ENCODE results near the gene SENP7. TPM values are rescaled to one million over a fixed set of nuclear protein-coding genes. Genes with fewer than 3 reads are reported as not detected.

SENP7 gene
- total RNA-seq, 4 donors from 2014 or later = 13.2 to 18.3 (median 15.8) TPM

DNA sequence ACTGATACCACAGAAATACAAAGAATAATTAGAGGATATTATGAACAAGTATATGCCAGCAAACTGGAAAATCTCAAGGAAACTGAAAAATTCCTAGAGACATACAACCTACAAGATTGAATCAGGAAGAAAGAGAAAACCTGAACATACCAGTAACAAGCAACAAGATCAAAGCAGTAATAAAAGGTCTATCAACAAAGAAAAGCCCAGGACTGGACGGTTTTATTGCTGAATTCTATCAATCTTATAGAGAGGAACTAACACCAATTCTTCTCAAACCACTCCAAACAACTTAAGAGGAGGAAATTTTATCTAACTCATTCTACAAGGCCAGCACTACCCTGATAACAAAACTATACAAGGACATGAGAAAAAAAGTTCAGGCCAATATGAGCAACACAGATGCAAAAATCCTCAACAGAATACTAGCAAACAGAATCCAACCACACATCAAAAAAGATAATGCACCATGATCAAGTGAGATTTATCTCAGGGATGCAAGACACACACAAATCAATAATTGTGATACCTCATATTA lies 121.5 kb downstream of the SENP7 start:
- H3K4me3 ChIP-seq (ENCODE audit: low read depth, poor library complexity, severe bottlenecking) = no peak overlapping the region
- WGBS, 2 donors = 69 to 82% methylated on average over 1 of the region's 1 CpG
- TF ChIP-seq, protein P1, sequence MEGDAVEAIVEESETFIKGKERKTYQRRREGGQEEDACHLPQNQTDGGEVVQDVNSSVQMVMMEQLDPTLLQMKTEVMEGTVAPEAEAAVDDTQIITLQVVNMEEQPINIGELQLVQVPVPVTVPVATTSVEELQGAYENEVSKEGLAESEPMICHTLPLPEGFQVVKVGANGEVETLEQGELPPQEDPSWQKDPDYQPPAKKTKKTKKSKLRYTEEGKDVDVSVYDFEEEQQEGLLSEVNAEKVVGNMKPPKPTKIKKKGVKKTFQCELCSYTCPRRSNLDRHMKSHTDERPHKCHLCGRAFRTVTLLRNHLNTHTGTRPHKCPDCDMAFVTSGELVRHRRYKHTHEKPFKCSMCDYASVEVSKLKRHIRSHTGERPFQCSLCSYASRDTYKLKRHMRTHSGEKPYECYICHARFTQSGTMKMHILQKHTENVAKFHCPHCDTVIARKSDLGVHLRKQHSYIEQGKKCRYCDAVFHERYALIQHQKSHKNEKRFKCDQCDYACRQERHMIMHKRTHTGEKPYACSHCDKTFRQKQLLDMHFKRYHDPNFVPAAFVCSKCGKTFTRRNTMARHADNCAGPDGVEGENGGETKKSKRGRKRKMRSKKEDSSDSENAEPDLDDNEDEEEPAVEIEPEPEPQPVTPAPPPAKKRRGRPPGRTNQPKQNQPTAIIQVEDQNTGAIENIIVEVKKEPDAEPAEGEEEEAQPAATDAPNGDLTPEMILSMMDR (IDR thresholded peaks at IDR 0.05) = no peak
- no peak for TF ChIP-seq POLR2A (IDR thresholded peaks at IDR 0.05)
- no peak for DNase-seq (ENCODE audit: low spot score in 2 of 2)
- intact Hi-C loops (cut with DNase I; ENCODE audit: low total_unique reads) = no loop called here

DNA sequence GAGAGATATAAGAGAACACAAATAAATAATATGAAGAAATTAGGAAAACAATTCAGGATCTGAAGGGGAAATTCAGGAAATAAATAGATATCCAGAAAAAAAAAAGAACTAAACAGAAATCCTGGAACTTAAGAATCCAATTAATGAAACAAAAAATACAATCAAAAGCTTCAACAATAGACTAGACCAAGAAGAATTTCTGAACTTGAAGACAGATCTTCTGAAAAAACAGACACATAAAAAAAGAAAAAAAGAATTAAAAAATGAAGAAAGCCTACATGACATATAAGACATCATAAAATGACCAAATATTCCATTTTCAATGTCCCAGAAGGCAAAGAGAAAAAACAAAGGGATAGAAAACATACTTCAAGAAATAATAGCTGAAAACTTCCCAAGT lies 124.3 kb downstream of the SENP7 start:
- intact Hi-C loops (cut with DNase I; ENCODE audit: low total_unique reads) = no loop called here
- no peak overlapping the region for H3K4me3 ChIP-seq (ENCODE audit: low read depth, poor library complexity, severe bottlenecking)
- no peak for DNase-seq (ENCODE audit: low spot score in 2 of 2)
- TF ChIP-seq, protein P1 (IDR thresholded peaks at IDR 0.05) = no peak
- TF ChIP-seq POLR2A (IDR thresholded peaks at IDR 0.05) = no peak

DNA sequence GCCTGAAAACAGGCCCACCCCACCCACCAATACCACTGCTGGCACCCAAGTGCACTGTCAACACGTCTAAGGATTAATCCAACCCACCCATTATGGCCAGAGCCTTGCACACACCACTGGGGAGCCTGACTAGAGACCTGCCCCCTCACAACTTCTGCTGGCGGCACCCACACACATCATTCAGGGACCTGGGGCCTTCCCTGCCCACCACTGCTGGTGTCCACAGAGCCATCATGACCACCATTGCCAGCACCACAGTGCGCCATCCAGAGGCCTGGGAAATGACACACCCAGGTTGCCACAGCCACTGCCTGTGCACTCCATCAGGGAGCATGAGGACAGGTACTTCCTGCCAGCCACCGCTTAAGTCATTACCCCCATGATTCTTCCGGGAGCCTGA lies 125.7 kb downstream of the SENP7 start:
- DNase-seq (ENCODE audit: low spot score in 2 of 2) = no peak
- H3K4me3 ChIP-seq (ENCODE audit: low read depth, poor library complexity, severe bottlenecking) = no peak overlapping the region
- TF ChIP-seq, protein P1 (IDR thresholded peaks at IDR 0.05) = no peak
- TF ChIP-seq POLR2A (IDR thresholded peaks at IDR 0.05) = no peak
- intact Hi-C loops (cut with DNase I; ENCODE audit: low total_unique reads) = no loop called here
- WGBS, 2 donors = 89 to 96% methylated on average over 3 to 5 of the region's 5 CpGs

DNA sequence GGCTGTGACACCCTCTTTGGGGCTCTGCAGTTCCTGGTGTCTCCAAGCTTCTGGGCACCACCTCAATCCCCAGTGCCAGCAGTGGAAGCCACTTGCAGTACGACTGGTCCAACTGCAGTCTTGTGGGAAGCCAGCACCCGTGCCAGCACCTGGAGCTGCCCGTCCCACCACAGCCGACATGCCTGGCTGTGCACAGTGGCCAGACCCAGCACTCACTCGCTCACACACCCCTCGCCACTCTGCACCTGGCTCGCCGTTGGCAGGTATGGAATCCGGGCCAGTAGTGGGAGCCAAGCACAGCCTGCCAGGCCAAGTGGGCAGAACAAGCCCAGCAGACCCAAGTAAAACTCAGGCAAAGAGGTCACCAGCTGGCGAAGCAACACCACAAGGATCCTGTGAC lies 128.6 kb downstream of the SENP7 start:
- no peak for TF ChIP-seq POLR2A (IDR thresholded peaks at IDR 0.05)
- TF ChIP-seq, protein P1 (IDR thresholded peaks at IDR 0.05) = no peak
- H3K4me3 ChIP-seq (ENCODE audit: low read depth, poor library complexity, severe bottlenecking) = no peak overlapping the region
- DNase-seq (ENCODE audit: low spot score in 2 of 2) = no peak
- intact Hi-C loops (cut with DNase I; ENCODE audit: low total_unique reads) = no loop called here
- WGBS, 2 donors = 92 to 94% methylated on average over 9 to 10 of the region's 10 CpGs

DNA sequence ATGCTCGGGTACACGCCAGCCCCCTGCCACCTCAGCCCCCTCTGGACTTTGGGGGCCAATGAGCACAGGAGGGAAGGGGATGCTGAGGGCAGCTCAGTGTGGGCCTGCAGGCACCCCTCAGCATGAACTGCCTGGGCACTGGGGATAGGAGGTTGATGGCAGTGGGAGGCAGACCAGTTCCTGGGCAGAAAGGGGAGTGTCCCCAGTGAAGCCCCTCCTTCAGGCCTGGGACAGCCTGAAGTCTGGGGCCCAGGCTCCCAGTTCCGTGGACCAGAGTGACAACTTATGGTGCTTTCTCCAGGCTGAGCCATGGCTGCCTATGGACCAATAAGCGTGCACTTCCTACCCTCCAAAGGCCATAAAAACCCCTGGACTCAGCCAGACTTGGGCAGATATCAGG lies 129.4 kb downstream of the SENP7 start:
- TF ChIP-seq, protein P1 (IDR thresholded peaks at IDR 0.05) = no peak
- TF ChIP-seq POLR2A (IDR thresholded peaks at IDR 0.05) = no peak
- H3K4me3 ChIP-seq (ENCODE audit: low read depth, poor library complexity, severe bottlenecking) = no peak overlapping the region
- no peak for DNase-seq (ENCODE audit: low spot score in 2 of 2)
- WGBS, 2 donors = 95 to 100% methylated on average over 3 to 4 of the region's 4 CpGs
- intact Hi-C loops (cut with DNase I; ENCODE audit: low total_unique reads) = no loop called here

DNA sequence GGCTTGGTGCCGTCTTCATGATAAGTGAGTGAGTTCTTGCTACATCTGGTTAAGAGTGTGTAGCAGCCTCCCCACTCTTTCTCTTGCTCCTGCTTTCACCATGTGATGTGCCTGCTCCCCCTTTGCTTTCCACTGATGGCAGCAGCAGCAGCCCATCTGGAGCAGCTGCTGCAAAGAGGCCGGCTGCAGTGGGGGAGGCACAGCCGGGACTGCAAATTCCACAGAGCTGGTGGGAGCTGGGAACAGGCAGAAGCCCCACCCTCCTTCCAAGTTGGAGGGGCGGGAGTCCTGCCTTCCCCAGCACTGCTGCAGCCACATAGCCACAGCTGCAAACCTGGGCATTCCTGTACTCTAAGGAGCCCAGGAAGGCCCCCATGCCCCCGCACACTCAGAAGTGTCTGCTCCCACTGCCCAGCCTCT lies 129.8 kb downstream of the SENP7 start:
- DNase-seq (ENCODE audit: low spot score in 2 of 2) = no peak
- TF ChIP-seq, protein P1 (IDR thresholded peaks at IDR 0.05) = no peak
- no peak for TF ChIP-seq POLR2A (IDR thresholded peaks at IDR 0.05)
- WGBS, 2 donors = 69 to 70% methylated on average over 5 of the region's 5 CpGs
- intact Hi-C loops (cut with DNase I; ENCODE audit: low total_unique reads) = no loop called here
- H3K4me3 ChIP-seq (ENCODE audit: low read depth, poor library complexity, severe bottlenecking) = no peak overlapping the region
